ENCODE results near the gene ABHD13.
A peak's percentile ranks its signal among the peaks of the same experiment; 100 is the strongest.
"Not testable (repeated sequence)": the region's sequence is repeated elsewhere in the genome, so short reads cannot be mapped to it uniquely, and the experiment has no call there.

ABHD13 gene

GRCh38 chr13:108213946-108214345 lies 4.2 kb upstream of the ABHD13 start:
- Histone ChIP-seq H3K4me3 (ENCODE audit: low read depth, low read length, poor library complexity, severe bottlenecking) (peak overlapping the region; percentile 56), H3K4me1 (ENCODE audit: insufficient read depth, low read length, severe bottlenecking) (peaks cover 49% of the 10 kb centered on the region), H3K27me3 (ENCODE audit: insufficient read depth, low read length) (no peaks in the 10 kb centered on the region), H3K79me2 (ENCODE audit: insufficient read depth, low read length) (no peaks in the 10 kb centered on the region), H2AFZ (ENCODE audit: low read length) (no peak overlapping the region), H3K27ac (ENCODE audit: low read depth, low read length, poor library complexity, severe bottlenecking) (peak overlapping the region; percentile 77), H3F3A (ENCODE audit: insufficient read depth, low read length) (0 out of 2 replicates have a peak, but pooled peaks cover 11% of the 10 kb centered on the region), H3K4me2 (ENCODE audit: low read length) (peak overlapping the region; percentile 66), H4K20me1 (ENCODE audit: insufficient read depth, low read length) (no peaks in the 10 kb centered on the region), H3K9me2 (ENCODE audit: low read depth, low read length) (no peaks in the 10 kb centered on the region), H3K36me3 (ENCODE audit: insufficient read depth, low read length) (peaks cover 25% of the 10 kb centered on the region), H3K9ac (ENCODE audit: low read length) (peak overlapping the region; percentile 48), H3K9me3 (ENCODE audit: low read length) (peaks cover 6% of the 10 kb centered on the region; the same call in 1 of the 2 replicates)
- TF ChIP-seq EZH2 (IDR thresholded peaks at IDR 0.05; ENCODE audit: borderline replicate concordance, low read length) (no peak), CTCF (IDR thresholded peaks at IDR 0.05; ENCODE audit: low read length) (no peak)

- Histone ChIP-seq H3K9ac (ENCODE audit: low read length) (peak overlapping the region; percentile 48), H3K4me1 (ENCODE audit: insufficient read depth, low read length, severe bottlenecking) (peaks cover 56% of the 10 kb centered on the region), H3F3A (ENCODE audit: insufficient read depth, low read length) (0 out of 2 replicates have a peak, but pooled peaks cover 11% of the 10 kb centered on the region), H3K27ac (ENCODE audit: low read depth, low read length, poor library complexity, severe bottlenecking) (peak overlapping the region; percentile 77), H3K4me2 (ENCODE audit: low read length) (peak overlapping the region; percentile 66), H2AFZ (ENCODE audit: low read length) (no peak overlapping the region), H3K4me3 (ENCODE audit: low read depth, low read length, poor library complexity, severe bottlenecking) (peak overlapping the region; percentile 56), H3K9me2 (ENCODE audit: low read depth, low read length) (no peaks in the 10 kb centered on the region), H3K36me3 (ENCODE audit: insufficient read depth, low read length) (peaks cover 18% of the 10 kb centered on the region), H3K9me3 (ENCODE audit: low read length) (peaks cover 3% of the 10 kb centered on the region; the same call in 1 of the 2 replicates), H4K20me1 (ENCODE audit: insufficient read depth, low read length) (no peaks in the 10 kb centered on the region), H3K27me3 (ENCODE audit: insufficient read depth, low read length) (no peaks in the 10 kb centered on the region), H3K79me2 (ENCODE audit: insufficient read depth, low read length) (no peaks in the 10 kb centered on the region)
- TF ChIP-seq EZH2 (IDR thresholded peaks at IDR 0.05; ENCODE audit: borderline replicate concordance, low read length) (no peak), CTCF (IDR thresholded peaks at IDR 0.05; ENCODE audit: low read length) (no peak)
Observed at GRCh38 chr13:108214441-108215271, 3.5 kb upstream of the ABHD13 start.

GRCh38 chr13:108215436-108215835 lies 2.8 kb upstream of the ABHD13 start, which contains the start of gene LIG4:
TSS of gene LIG4 (minus strand) at chr13:108215536. CDS start at chr13:108211268, 4,268 bp downstream.
- H3K27ac ChIP-seq (ENCODE audit: low read depth, low read length, poor library complexity, severe bottlenecking), result peak within 1 kb of the TSS; percentile 77

GRCh38 chr13:108217307-108218043 lies 717 bp upstream of the ABHD13 start:
- H3K79me2 ChIP-seq (ENCODE audit: insufficient read depth, low read length); H4K20me1 ChIP-seq (ENCODE audit: insufficient read depth, low read length); H3K9me2 ChIP-seq (ENCODE audit: low read depth, low read length); H3K27me3 ChIP-seq (ENCODE audit: insufficient read depth, low read length); H3K36me3 ChIP-seq (ENCODE audit: insufficient read depth, low read length); H3K9me3 ChIP-seq (ENCODE audit: low read length): not testable (repeated sequence)
- Histone ChIP-seq H3K4me1 (ENCODE audit: insufficient read depth, low read length, severe bottlenecking) (peaks cover 60% of the 10 kb centered on the region), H3K9ac (ENCODE audit: low read length) (peak overlapping the region; percentile 83), H3F3A (ENCODE audit: insufficient read depth, low read length) (0 out of 2 replicates have a peak, but pooled peaks cover 11% of the 10 kb centered on the region), H3K27ac (ENCODE audit: low read depth, low read length, poor library complexity, severe bottlenecking) (peak overlapping the region; percentile 68), H2AFZ (ENCODE audit: low read length) (0 out of 2 replicates have a peak overlapping the region, but pooled peaks have one; percentile 56), H3K4me3 (ENCODE audit: low read depth, low read length, poor library complexity, severe bottlenecking) (peak overlapping the region; percentile 84), H3K4me2 (ENCODE audit: low read length) (peak overlapping the region; percentile 85)

More at GRCh38 chr13:108215436-108215835, 2.8 kb upstream of the ABHD13 start, which contains the start of gene LIG4:
- H4K20me1 ChIP-seq (ENCODE audit: insufficient read depth, low read length), result 0 out of 2 replicates have a peak, but pooled peaks cover 2% of the 10 kb centered on the region
- peaks cover 3% of the 10 kb centered on the region; the same call in 1 of the 2 replicates for H3K9me3 ChIP-seq (ENCODE audit: low read length)
- peak within 1 kb of the TSS; percentile 64 for H3K9ac ChIP-seq (ENCODE audit: low read length)
- no peak for TF ChIP-seq CTCF (IDR thresholded peaks at IDR 0.05; ENCODE audit: low read length)
- H3K36me3 ChIP-seq (ENCODE audit: insufficient read depth, low read length), result peaks cover 10% of the 10 kb centered on the region
- H3F3A ChIP-seq (ENCODE audit: insufficient read depth, low read length), result 0 out of 2 replicates have a peak, but pooled peaks cover 11% of the 10 kb centered on the region
- no peaks in the 10 kb centered on the region for H3K79me2 ChIP-seq (ENCODE audit: insufficient read depth, low read length)
- H3K4me1 ChIP-seq (ENCODE audit: insufficient read depth, low read length, severe bottlenecking), result peaks cover 62% of the 10 kb centered on the region
- no peaks in the 10 kb centered on the region for H3K9me2 ChIP-seq (ENCODE audit: low read depth, low read length)
- H3K4me2 ChIP-seq (ENCODE audit: low read length), result peak within 1 kb of the TSS; percentile 85
- H3K4me3 ChIP-seq (ENCODE audit: low read depth, low read length, poor library complexity, severe bottlenecking), result peak within 1 kb of the TSS; percentile 56
- no peaks in the 10 kb centered on the region for H3K27me3 ChIP-seq (ENCODE audit: insufficient read depth, low read length)
- H2AFZ ChIP-seq (ENCODE audit: low read length), result 0 out of 2 replicates have a peak within 1 kb of the TSS, but pooled peaks have one; percentile 13
